22Rv1 (cell line): ENCODE measurements around the gene USP24.

Source experiments
- H3K27ac ChIP-seq: fragments of 450-650 bp; 2 replicates; pipeline ENCODE4 v1.5.1; 2017
- ZFX ChIP-seq: fragments of 450-650 bp; IDR thresholded peaks from 2 replicates; pipeline ENCODE4 v1.6.1; 2017; ENCODE audit warnings: antibody characterized with exemption, borderline replicate concordance
- TF ChIP-seq, protein P1 (sequence below): fragments of 450-650 bp; IDR thresholded peaks from 2 replicates; pipeline ENCODE4 v1.5.1; 2017; ENCODE audit warnings: mild to moderate bottlenecking

Gene USP24, protein sequence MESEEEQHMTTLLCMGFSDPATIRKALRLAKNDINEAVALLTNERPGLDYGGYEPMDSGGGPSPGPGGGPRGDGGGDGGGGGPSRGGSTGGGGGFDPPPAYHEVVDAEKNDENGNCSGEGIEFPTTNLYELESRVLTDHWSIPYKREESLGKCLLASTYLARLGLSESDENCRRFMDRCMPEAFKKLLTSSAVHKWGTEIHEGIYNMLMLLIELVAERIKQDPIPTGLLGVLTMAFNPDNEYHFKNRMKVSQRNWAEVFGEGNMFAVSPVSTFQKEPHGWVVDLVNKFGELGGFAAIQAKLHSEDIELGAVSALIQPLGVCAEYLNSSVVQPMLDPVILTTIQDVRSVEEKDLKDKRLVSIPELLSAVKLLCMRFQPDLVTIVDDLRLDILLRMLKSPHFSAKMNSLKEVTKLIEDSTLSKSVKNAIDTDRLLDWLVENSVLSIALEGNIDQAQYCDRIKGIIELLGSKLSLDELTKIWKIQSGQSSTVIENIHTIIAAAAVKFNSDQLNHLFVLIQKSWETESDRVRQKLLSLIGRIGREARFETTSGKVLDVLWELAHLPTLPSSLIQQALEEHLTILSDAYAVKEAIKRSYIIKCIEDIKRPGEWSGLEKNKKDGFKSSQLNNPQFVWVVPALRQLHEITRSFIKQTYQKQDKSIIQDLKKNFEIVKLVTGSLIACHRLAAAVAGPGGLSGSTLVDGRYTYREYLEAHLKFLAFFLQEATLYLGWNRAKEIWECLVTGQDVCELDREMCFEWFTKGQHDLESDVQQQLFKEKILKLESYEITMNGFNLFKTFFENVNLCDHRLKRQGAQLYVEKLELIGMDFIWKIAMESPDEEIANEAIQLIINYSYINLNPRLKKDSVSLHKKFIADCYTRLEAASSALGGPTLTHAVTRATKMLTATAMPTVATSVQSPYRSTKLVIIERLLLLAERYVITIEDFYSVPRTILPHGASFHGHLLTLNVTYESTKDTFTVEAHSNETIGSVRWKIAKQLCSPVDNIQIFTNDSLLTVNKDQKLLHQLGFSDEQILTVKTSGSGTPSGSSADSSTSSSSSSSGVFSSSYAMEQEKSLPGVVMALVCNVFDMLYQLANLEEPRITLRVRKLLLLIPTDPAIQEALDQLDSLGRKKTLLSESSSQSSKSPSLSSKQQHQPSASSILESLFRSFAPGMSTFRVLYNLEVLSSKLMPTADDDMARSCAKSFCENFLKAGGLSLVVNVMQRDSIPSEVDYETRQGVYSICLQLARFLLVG (N-terminal part only)

DNA sequence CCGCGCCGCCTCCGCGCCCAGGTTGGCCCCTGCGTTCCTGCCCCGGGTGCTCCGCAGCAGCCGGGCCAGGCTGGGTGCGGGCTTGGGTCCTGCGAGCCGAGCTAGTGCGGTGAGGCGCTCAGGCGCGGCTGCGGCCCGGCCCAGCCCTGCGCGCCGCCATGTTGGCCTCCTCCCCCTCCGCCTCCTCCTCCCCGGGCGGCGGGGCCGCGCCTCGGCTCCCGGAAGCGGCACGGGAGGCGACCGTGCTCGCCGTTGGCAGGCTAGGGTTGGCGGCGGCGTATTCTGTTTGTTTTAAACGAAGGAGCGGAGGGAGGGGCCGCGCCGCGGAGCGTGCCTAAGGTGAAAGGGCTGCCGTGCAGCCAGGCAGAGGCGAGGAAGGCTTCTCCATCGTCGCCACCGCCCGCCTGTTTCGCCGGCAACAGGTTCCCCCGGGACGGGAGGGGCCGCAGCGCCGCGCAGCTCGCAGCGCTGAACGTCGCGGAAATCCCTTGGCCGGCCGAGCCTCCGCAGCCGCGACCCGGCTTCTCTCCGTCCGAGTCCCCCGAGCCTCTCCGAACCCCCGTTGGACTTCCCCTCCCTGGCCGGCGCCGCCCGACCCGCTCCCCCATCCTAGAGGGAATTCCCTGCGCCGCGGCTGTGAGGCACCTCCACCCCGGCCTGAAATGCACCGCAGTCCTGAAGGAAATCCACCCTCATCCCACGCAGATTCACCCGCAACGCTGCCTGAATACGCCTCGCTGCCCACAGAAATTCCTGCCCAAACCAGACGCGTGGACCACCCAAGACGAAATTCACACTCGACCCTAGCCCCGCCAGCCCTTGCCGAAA is at the start of gene USP24:
Gene USP24 (minus strand): TSS at position 171 of the 828 bp plus-strand sequence. CDS start 251 bp downstream, outside the sequence.
- H3K27ac ChIP-seq: peak within 1 kb of the TSS; percentile 81
- no peak for TF ChIP-seq ZFX
- TF ChIP-seq, protein P1, sequence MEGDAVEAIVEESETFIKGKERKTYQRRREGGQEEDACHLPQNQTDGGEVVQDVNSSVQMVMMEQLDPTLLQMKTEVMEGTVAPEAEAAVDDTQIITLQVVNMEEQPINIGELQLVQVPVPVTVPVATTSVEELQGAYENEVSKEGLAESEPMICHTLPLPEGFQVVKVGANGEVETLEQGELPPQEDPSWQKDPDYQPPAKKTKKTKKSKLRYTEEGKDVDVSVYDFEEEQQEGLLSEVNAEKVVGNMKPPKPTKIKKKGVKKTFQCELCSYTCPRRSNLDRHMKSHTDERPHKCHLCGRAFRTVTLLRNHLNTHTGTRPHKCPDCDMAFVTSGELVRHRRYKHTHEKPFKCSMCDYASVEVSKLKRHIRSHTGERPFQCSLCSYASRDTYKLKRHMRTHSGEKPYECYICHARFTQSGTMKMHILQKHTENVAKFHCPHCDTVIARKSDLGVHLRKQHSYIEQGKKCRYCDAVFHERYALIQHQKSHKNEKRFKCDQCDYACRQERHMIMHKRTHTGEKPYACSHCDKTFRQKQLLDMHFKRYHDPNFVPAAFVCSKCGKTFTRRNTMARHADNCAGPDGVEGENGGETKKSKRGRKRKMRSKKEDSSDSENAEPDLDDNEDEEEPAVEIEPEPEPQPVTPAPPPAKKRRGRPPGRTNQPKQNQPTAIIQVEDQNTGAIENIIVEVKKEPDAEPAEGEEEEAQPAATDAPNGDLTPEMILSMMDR: no peak

DNA sequence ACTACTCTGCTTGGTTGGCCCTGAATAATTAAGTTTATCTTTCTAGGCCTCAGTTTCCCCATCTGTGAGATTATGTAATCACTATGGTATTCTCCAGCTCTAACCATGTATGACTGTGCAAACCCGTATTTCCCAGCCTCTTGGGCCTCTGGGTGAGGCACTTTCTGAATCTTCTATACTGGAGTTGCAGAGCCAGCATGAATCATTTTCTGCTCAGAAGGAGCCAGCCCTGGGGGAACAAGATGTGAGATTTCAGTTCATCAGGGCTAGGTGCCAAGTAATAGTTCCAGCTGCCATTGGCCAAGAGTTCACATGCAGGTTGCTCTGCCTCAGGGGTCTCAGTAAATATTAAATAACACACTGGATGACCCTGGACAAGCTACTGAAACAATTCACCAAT is 47.7 kb upstream of the USP24 start:
- TF ChIP-seq, protein P1: no peak
- TF ChIP-seq ZFX: no peak
- H3K27ac ChIP-seq: no peak overlapping the region

DNA sequence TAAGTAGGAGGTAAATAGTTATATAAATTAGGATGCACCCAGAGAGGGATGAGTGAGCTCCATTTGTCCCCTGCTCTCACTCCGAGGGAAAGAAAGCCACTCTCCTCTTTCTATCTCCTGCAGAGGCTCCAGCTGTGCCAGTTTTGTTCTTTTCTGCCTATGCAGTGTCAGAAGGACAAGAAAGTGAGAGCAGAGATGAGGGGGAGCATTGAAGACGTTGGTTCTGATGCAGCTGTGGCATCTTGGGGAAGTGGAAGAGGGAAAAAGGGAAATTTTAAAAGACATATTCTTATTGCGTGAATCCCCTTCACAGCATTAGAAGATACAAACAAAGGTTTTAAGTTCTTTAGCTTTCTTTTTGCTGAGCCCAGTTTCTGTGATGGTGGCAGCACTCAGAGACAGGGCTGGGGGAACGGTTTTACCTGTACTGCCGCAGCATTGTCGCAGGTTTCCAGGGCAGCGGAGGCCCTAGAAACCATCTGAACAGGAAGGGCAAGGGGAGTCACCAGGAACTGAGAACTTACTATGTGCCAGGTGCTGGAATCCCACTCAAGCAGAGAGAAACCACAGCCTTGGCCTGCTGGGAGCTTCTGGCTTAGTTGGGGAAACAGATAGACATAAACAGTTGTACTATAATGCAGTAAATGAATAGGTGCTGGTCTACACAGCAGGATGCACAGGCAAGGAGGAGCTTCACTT is 44.9 kb upstream of the USP24 start:
- H3K27ac ChIP-seq: no peak overlapping the region
- TF ChIP-seq, protein P1: no peak
- no peak for TF ChIP-seq ZFX

DNA sequence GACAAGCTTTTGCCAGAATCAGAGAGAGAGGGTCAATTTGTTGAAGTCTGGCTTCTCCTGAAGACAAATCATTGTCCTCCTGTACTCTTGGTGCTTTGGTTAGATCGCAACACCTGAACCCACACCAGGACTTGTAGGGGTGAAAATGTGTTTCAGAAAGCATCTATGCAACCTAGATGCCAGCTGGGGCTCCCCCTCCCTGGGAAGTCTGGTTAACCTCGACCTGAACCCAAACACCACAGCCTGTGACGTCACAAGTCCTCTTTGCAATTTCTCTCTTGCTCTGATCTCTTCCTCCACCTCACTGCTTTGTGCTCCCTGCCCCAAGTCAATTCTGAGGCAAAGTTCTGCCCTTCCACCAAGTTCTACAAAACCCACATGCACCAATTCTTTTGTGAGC is 42.8 kb upstream of the USP24 start:
- H3K27ac ChIP-seq: no peak overlapping the region
- no peak for TF ChIP-seq ZFX
- TF ChIP-seq, protein P1: no peak

DNA sequence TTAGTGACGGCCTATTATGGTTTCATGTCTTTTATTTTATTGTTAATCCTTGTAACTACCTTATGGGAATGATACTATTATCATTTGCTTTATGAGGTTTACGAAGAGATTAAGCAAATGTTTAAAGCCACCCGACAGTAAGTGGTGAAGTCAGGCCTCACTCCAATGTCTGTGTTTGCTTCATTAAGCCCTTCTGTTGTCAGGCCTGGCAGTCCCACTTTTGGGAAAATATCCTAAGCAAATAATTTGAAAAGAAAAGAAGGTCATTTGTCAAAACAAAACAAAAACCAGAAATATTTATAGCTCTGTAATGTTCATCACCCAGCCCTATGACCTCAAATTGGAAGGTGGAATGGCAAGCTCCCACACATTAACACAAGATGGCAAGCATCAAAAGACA is 40.7 kb upstream of the USP24 start:
- TF ChIP-seq, protein P1: no peak
- no peak for TF ChIP-seq ZFX
- H3K27ac ChIP-seq: no peak overlapping the region
